ENCODE data around the gene ADAMTS6. TPM values are rescaled to one million over a fixed set of nuclear protein-coding genes. Genes with fewer than 3 reads are reported as not detected.

Gene ADAMTS6
- total and polyA plus RNA-seq, 2 of the 13 experiments (the other 11 are each of a cell fraction or from before 2014, with no cell fraction given), result 3.1 to 8.2 TPM

DNA sequence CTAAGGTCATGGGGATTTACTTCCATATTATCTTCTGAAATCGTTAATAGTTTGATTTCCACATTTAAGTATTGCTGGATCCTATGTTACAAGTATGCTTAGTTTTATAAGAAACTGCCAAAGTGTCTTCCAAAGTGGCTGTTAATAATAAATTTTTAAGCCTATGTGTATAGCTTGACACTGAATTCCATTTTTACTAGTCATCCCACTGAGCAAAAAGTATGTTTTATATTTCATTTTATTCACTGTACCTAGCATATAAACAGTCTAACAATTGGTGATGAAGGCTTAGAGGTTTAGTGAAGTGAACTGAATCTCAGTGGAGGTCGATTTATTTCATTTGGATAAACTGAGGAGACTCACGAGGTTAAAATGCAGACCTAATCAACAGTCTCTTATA lies 174.6 kb downstream of the ADAMTS6 start (continued):
- TF ChIP-seq, protein P1, sequence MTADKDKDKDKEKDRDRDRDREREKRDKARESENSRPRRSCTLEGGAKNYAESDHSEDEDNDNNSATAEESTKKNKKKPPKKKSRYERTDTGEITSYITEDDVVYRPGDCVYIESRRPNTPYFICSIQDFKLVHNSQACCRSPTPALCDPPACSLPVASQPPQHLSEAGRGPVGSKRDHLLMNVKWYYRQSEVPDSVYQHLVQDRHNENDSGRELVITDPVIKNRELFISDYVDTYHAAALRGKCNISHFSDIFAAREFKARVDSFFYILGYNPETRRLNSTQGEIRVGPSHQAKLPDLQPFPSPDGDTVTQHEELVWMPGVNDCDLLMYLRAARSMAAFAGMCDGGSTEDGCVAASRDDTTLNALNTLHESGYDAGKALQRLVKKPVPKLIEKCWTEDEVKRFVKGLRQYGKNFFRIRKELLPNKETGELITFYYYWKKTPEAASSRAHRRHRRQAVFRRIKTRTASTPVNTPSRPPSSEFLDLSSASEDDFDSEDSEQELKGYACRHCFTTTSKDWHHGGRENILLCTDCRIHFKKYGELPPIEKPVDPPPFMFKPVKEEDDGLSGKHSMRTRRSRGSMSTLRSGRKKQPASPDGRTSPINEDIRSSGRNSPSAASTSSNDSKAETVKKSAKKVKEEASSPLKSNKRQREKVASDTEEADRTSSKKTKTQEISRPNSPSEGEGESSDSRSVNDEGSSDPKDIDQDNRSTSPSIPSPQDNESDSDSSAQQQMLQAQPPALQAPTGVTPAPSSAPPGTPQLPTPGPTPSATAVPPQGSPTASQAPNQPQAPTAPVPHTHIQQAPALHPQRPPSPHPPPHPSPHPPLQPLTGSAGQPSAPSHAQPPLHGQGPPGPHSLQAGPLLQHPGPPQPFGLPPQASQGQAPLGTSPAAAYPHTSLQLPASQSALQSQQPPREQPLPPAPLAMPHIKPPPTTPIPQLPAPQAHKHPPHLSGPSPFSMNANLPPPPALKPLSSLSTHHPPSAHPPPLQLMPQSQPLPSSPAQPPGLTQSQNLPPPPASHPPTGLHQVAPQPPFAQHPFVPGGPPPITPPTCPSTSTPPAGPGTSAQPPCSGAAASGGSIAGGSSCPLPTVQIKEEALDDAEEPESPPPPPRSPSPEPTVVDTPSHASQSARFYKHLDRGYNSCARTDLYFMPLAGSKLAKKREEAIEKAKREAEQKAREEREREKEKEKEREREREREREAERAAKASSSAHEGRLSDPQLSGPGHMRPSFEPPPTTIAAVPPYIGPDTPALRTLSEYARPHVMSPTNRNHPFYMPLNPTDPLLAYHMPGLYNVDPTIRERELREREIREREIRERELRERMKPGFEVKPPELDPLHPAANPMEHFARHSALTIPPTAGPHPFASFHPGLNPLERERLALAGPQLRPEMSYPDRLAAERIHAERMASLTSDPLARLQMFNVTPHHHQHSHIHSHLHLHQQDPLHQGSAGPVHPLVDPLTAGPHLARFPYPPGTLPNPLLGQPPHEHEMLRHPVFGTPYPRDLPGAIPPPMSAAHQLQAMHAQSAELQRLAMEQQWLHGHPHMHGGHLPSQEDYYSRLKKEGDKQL (CRISPR knock-in tag; IDR thresholded peaks at IDR 0.05; ENCODE audit: low read depth), result no peak
- no peak for TF ChIP-seq CBFB (CRISPR knock-in tag; IDR thresholded peaks at IDR 0.05)
- no peak for TF ChIP-seq ZNF644 (CRISPR knock-in tag; IDR thresholded peaks at IDR 0.05; ENCODE audit: low read depth)

GRCh38 chr5:65305913-65306312 lies 175.8 kb downstream of the ADAMTS6 start:
- POLR2A ChIA-PET, result no interaction called here
- Histone ChIP-seq H3K4me2 (ENCODE audit: low read depth, low read length) (peak overlapping the region; percentile 8; the same call in 1 of the 2 replicates), H3K27me3 (ENCODE audit: control insufficient read depth in 1 of 2, insufficient read depth in 2 of 2, low read length in 2 of 2) (no peaks in the 10 kb centered on the region), H3K79me2 (ENCODE audit: insufficient read depth, low read length) (no peaks in the 10 kb centered on the region), H3K9me3 (ENCODE audit: low read length) (no peaks in the 10 kb centered on the region), H3K27ac (ENCODE audit: extremely low read length, insufficient read depth, low read length) (no peak overlapping the region), H3K4me1 (ENCODE audit: insufficient read depth, low read length) (peaks cover 23% of the 10 kb centered on the region), H2AFZ (ENCODE audit: low read length) (no peak overlapping the region), H4K20me1 (ENCODE audit: insufficient read depth, low read length) (no peaks in the 10 kb centered on the region), H3K9ac (ENCODE audit: insufficient read depth, low read depth, low read length) (no peak overlapping the region), H3K4me3 (replicated peaks in 1 of 3; ENCODE audit: insufficient read depth in 1 of 3, low read depth in 2 of 3, low read length in 3 of 3) (no peak overlapping the region), H3K36me3 (replicated peaks in 1 of 2; ENCODE audit: control insufficient read depth in 1 of 2, insufficient read depth in 2 of 2, low read length in 2 of 2) (no peaks in the 10 kb centered on the region)
- FAIRE-seq (peak; percentile 40), DNase-seq (ENCODE audit: low spot score) (peak; percentile 29), ATAC-seq (peak; percentile 48; the same call in 1 of the 3 replicates)
- WGBS (ENCODE audit: low lambda C conversion rate), result 6% methylated on average over 3 of the region's 3 CpGs
- intact Hi-C loops (cut with micrococcal nuclease; ENCODE audit: unreplicated experiment), result no loop called here
- no TSS peak for BruUV-seq (replicated peaks)
- in situ Hi-C loops (cut with HindIII; ENCODE audit: extremely low pct_ligation_motif_present, low pct_unique_long_range_greater_than_20kb), result no loop called here
- CTCF ChIA-PET (ENCODE audit: low intra/inter-chr PET ratio, low total read pairs), result no interaction called here
- no peak for TF ChIP-seq FUBP1 (CRISPR knock-in tag; IDR thresholded peaks at IDR 0.05; ENCODE audit: borderline replicate concordance)
- no peak for TF ChIP-seq ZNF337 (CRISPR knock-in tag; IDR thresholded peaks at IDR 0.05; ENCODE audit: borderline replicate concordance, low read depth)
- TF ChIP-seq, protein P2, sequence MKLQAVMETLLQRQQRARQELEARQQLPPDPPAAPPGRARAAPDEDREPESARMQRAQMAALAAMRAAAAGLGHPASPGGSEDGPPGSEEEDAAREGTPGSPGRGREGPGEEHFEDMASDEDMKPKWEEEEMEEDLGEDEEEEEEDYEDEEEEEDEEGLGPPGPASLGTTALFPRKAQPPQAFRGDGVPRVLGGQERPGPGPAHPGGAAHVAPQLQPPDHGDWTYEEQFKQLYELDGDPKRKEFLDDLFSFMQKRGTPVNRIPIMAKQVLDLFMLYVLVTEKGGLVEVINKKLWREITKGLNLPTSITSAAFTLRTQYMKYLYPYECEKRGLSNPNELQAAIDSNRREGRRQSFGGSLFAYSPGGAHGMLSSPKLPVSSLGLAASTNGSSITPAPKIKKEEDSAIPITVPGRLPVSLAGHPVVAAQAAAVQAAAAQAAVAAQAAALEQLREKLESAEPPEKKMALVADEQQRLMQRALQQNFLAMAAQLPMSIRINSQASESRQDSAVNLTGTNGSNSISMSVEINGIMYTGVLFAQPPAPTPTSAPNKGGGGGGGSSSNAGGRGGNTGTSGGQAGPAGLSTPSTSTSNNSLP (IDR thresholded peaks at IDR 0.05; ENCODE audit: low read depth, low read length), result peak; percentile 70; the same call in 1 of the 2 replicates
- TF ChIP-seq ZBTB3 (CRISPR knock-in tag; IDR thresholded peaks at IDR 0.05; ENCODE audit: borderline replicate concordance, low read depth), result no peak
- TF ChIP-seq NR1H2 (CRISPR knock-in tag; IDR thresholded peaks at IDR 0.05; ENCODE audit: borderline replicate concordance, low read depth), result no peak
- TF ChIP-seq CEBPB (IDR thresholded peaks at IDR 0.05; ENCODE audit: borderline replicate concordance, low read depth, low read length), result 0 out of 2 replicates have a peak, but pooled peaks have one; percentile 7
- no peak for TF ChIP-seq DR1 (CRISPR knock-in tag; IDR thresholded peaks at IDR 0.05)
- no peak for TF ChIP-seq ZNF7 (CRISPR knock-in tag; IDR thresholded peaks at IDR 0.05)
- no peak for TF ChIP-seq ZNF773 (CRISPR knock-in tag; IDR thresholded peaks at IDR 0.05; ENCODE audit: borderline replicate concordance)
- TF ChIP-seq MXD4 (CRISPR knock-in tag; IDR thresholded peaks at IDR 0.05), result no peak
- no peak for TF ChIP-seq ZFP36L2 (CRISPR knock-in tag; IDR thresholded peaks at IDR 0.05)
